Astrocyte (in vitro differentiated cells and primary cell): Measurements from ENCODE around the gene BCL2.

ENCODE experiments used
- CTCF ChIP-seq: IDR thresholded peaks from 2 replicates; pipeline ENCODE4 v1.5.1; 2011; ENCODE audit warnings: low read depth, mild to moderate bottlenecking, inconsistent platforms, low read length, moderate library complexity; ENCODE audit not compliant: insufficient read depth
- EZH2 ChIP-seq: IDR thresholded peaks from 2 replicates; pipeline ENCODE4 v1.6.1; 2012; ENCODE audit warnings: mild to moderate bottlenecking, low read length, inconsistent platforms; ENCODE audit not compliant: insufficient read depth

DNA sequence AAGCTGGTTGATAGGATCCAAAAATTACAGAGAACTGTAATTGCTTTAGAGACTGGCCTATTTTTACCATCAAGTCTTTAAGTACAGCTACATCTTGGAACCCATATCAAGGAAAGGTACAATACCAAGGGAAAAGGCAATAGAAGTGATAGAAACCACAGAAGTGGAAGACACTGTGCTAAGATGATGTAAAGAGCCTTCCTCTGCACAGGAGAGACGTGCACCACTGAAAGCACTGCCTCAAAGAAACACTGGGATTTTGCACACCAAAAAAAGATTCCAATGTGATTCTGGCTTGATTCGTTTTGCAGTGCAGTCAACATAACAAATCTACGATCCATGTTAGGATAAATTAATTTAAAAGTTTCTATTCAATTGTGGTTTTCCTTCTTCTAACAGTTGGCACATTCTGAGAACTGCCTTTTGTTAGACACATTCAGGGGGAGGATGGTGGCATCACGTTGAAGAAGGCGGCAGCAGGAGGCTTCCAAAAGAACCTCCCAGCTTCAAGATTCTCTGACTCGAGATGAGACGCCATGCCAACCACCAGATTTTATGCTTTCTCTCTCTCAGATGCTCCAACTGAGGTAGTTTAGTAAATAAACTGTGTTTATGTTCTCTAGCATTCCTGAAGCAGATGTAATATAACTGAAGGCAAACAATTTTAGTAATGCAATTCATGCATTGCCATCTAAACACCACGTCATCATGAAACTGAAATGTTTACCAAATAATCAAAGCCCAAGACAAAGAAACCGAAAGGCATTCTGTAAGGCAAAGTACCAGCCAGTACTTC is 102.9 kb downstream of the BCL2 start:
- TF ChIP-seq CTCF (no peak), EZH2 (no peak)
